ENCODE measurements around the gene SUPT20HL1. TPM values are rescaled to one million over a fixed set of nuclear protein-coding genes. Genes with fewer than 3 reads are reported as not detected.

SUPT20HL1 gene
- total RNA-seq, 4 donors from 2014 or later = not detected

GRCh38 chrX:24399550-24399949 is 39.1 kb downstream of the SUPT20HL1 start:
- TF ChIP-seq CTCF (IDR thresholded peaks at IDR 0.05) = no peak
- ATAC-seq (ENCODE audit: low FRiP score) (no peak), DNase-seq (ENCODE audit: low spot score) (no peak)

GRCh38 chrX:24405959-24406358 is 45.5 kb downstream of the SUPT20HL1 start:
- no peak for ATAC-seq (ENCODE audit: low FRiP score)
- DNase-seq (ENCODE audit: low spot score) = no peak
- TF ChIP-seq CTCF (IDR thresholded peaks at IDR 0.05) = no peak

Other genes starting within 250 kb of the SUPT20HL1 start
- gene ZFX, start 210.9 kb upstream of the SUPT20HL1 start, total RNA-seq = 10 to 100 TPM; 40.4 to 78.2 (median 44.9) TPM
- under 1 TPM in 1 of 4 donors, not detected in 3; 0.19 TPM for gene SUPT20HL2, start 46.6 kb upstream of the SUPT20HL1 start, total RNA-seq
- 10 to 100 TPM; 12.4 to 44.6 (median 16.6) TPM for gene PDK3, start 104.6 kb downstream of the SUPT20HL1 start, total RNA-seq

Data from omental fat pad (tissue), 4 donors.